A549 (cell line): ENCODE data around the gene ZNF750. TPM values are rescaled to one million over a fixed set of nuclear protein-coding genes. Genes with fewer than 3 reads are reported as not detected.

Experiments
- ATAC-seq, 2 experiments: fragments of 200-7000 bp in 1 of 2; fragments of >200 bp in 1 of 2; cut with Nextera tagmentation in 1 of 2; cut with Tn5 transposase in 1 of 2; 3 replicates each; pipeline versions ENCODE4 v1.8.0 to v1.9.1; 2018 to 2020; ENCODE audit warnings: mild to moderate bottlenecking in 1 of 2, moderate library complexity in 1 of 2
- CTCF ChIA-PET: fragments of 300-600 bp; sonication (Branson Sonifier 250); formaldehyde crosslinking; extraction: SDS; loops from one replicate; lab custom pipeline; 2021; ENCODE audit warnings: antibody characterized with exemption, inconsistent platforms; lab: Yijun Ruan, JAX
- POLR2A ChIA-PET: fragments of 350-600 bp; formaldehyde crosslinking; extraction: SDS; loops from one replicate; lab custom pipeline; 2021; ENCODE audit warnings: antibody characterized with exemption, inconsistent platforms; lab: Yijun Ruan, JAX
- DNase-seq, 2 experiments: peaks; one replicate each; pipeline versions ENCODE4 v3.0.0 to v3.0.0-alpha.2; 2011 to 2016; ENCODE audit warnings: low read depth in 1 of 2, low spot score in 1 of 2
- FAIRE-seq: peaks from 2 replicates; lab custom pipeline; 2011; peaks lifted over from hg19 to GRCh38; lab: Jason Lieb, UNC
- H3K27ac ChIP-seq, 2 experiments: fragments of >200 bp; sonication (Bioruptor Twin); formaldehyde crosslinking; 3 replicates each; pipeline ENCODE4 v1.5.1; 2016 to 2017
- H3K4me1 ChIP-seq: fragments of >200 bp; sonication (Bioruptor Twin); formaldehyde crosslinking; 3 replicates; pipeline ENCODE4 v1.6.1; 2016
- H3K4me2 ChIP-seq: fragments of >200 bp; sonication (Bioruptor Twin); formaldehyde crosslinking; 3 replicates; pipeline ENCODE4 v1.6.1; 2016
- H3K4me3 ChIP-seq: fragments of >200 bp; sonication (Bioruptor Twin); formaldehyde crosslinking; 3 replicates; pipeline ENCODE4 v1.5.1; 2016
- H3K9me3 ChIP-seq: fragments of >200 bp; sonication (Bioruptor Twin); formaldehyde crosslinking; 3 replicates; pipeline ENCODE4 v1.6.1; 2016
- CBX8 ChIP-seq: fragments of 200-600 bp; sonication (generic); IDR thresholded peaks from 2 replicates; pipeline ENCODE4 v1.6.1; 2016
- CEBPB ChIP-seq, 2 experiments: fragments of >200 bp in 1 of 2; sonication (Bioruptor Twin) in 1 of 2; formaldehyde crosslinking in 1 of 2; IDR thresholded peaks; 2 replicates each; pipeline ENCODE4 v1.6.1; 2012 to 2016
- EHMT2 ChIP-seq: fragments of 200-600 bp; sonication (generic); IDR thresholded peaks from 2 replicates; pipeline ENCODE4 v1.6.1; 2016; ENCODE audit warnings: antibody characterized with exemption, low read depth, mild to moderate bottlenecking, moderate library complexity
- FOSB ChIP-seq: fragments of 250-450 bp; sonication (Bioruptor Pico); IDR thresholded peaks from 2 replicates; pipeline ENCODE4 v1.5.0; 2020; ENCODE audit warnings: mild to moderate bottlenecking, moderate library complexity
- FOSL2 ChIP-seq, 2 experiments: fragments of 450-650 bp in 1 of 2; fragments of >200 bp in 1 of 2; sonication (Bioruptor Twin) in 1 of 2; formaldehyde crosslinking; IDR thresholded peaks; 2 replicates each; pipeline versions ENCODE4 v1.5.0 to v1.6.1; 2016 to 2020; ENCODE audit warnings: mild to moderate bottlenecking in 1 of 2, moderate library complexity in 1 of 2
- HEYL ChIP-seq: fragments of 250-450 bp; sonication (Bioruptor Pico); IDR thresholded peaks from 2 replicates; pipeline ENCODE4 v1.8.0; 2021; ENCODE audit warnings: mild to moderate bottlenecking, moderate library complexity
- HOXA7 ChIP-seq: fragments of 250-450 bp; sonication (Bioruptor Pico); IDR thresholded peaks from 2 replicates; pipeline ENCODE4 v1.5.0; 2020; ENCODE audit warnings: mild to moderate bottlenecking, moderate library complexity
- HOXB5 ChIP-seq: fragments of 250-450 bp; sonication (Bioruptor Pico); IDR thresholded peaks from 2 replicates; pipeline ENCODE4 v1.5.0; 2020; ENCODE audit warnings: mild to moderate bottlenecking, moderate library complexity
- KDM5A ChIP-seq: fragments of 200-600 bp; sonication (generic); IDR thresholded peaks from 2 replicates; pipeline ENCODE4 v1.6.1; 2016; ENCODE audit warnings: antibody characterized with exemption, mild to moderate bottlenecking
- NPAS2 ChIP-seq: fragments of 250-450 bp; sonication (Bioruptor Pico); IDR thresholded peaks from 2 replicates; pipeline ENCODE4 v1.8.0; 2022; ENCODE audit warnings: mild to moderate bottlenecking, moderate library complexity, borderline replicate concordance
- NR3C1 ChIP-seq: fragments of >200 bp; sonication (Bioruptor Twin); formaldehyde crosslinking; IDR thresholded peaks from 3 replicates; pipeline ENCODE4 v1.6.1; 2017
- POLR2AphosphoS2 ChIP-seq: conservative IDR thresholded peaks from 2 replicates; pipeline ENCODE4 v1.6.1; 2012; ENCODE audit warnings: low read length, improper control_type of control experiment, inconsistent platforms
- RFX5 ChIP-seq: fragments of 450-650 bp; IDR thresholded peaks from 2 replicates; pipeline ENCODE4 v1.7.1; 2014; ENCODE audit warnings: antibody characterized with exemption, mild to moderate bottlenecking, moderate library complexity
- SMC3 ChIP-seq: fragments of >200 bp; sonication (Bioruptor Twin); formaldehyde crosslinking; IDR thresholded peaks from 3 replicates; pipeline ENCODE4 v1.6.1; 2018; ENCODE audit warnings: inconsistent platforms
- SREBF2 ChIP-seq: fragments of 450-650 bp; IDR thresholded peaks from 2 replicates; pipeline ENCODE4 v1.6.1; 2014; ENCODE audit warnings: mild to moderate bottlenecking, moderate library complexity
- ZFP36 ChIP-seq: fragments of 450-650 bp; IDR thresholded peaks from 2 replicates; pipeline ENCODE4 v1.6.1; 2014; ENCODE audit warnings: borderline replicate concordance; ENCODE audit not compliant: partially characterized antibody
- ZSCAN20 ChIP-seq: fragments of 250-450 bp; sonication (Bioruptor Pico); IDR thresholded peaks from 2 replicates; pipeline ENCODE4 v1.8.0; 2022; ENCODE audit warnings: mild to moderate bottlenecking, moderate library complexity
- whole genome bisulfite sequencing: methylation state at CpG from one replicate; pipeline ENCODE4 v1.1.6; 2017; ENCODE audit errors: missing lambda C conversion rate; 5-methylcytosine and 5-hydroxymethylcytosine counted together
- polyA plus RNA-seq, 4 experiments: library from polyadenylated mRNA; depleted of rRNA in 3 of 4; stranded (reverse); fragments of >200 nt; fragmentation: RNase III in 1 of 4; extraction: RNeasy Plus Mini Kit Qiagen cat#74134 plus additional on column Dnase treatment in 1 of 4; gene quantifications; 2 replicates in 3 of 4; 3 replicates in 1 of 4; pipeline ENCODE4 v1.2.3, GENCODE V29; 2011 to 2017
- TF ChIP-seq, protein P1 (sequence below): fragments of 150-350 bp; IDR thresholded peaks from 2 replicates; pipeline ENCODE4 v1.6.1; 2014; ENCODE audit warnings: low read depth, mild to moderate bottlenecking, low read length
- TF ChIP-seq, protein P2 (sequence below): fragments of >200 bp; sonication (Bioruptor Twin); formaldehyde crosslinking; IDR thresholded peaks from 3 replicates; pipeline ENCODE4 v1.6.1; 2016
- TF ChIP-seq, protein P3 (sequence below): fragments of >200 bp; sonication (Bioruptor Twin); formaldehyde crosslinking; IDR thresholded peaks from 2 replicates; pipeline ENCODE4 v1.6.1; 2016

The ZNF750 gene
- polyA plus RNA-seq, 2 of the 4 experiments (the other 2 are of a cell fraction), result not detected

DNA sequence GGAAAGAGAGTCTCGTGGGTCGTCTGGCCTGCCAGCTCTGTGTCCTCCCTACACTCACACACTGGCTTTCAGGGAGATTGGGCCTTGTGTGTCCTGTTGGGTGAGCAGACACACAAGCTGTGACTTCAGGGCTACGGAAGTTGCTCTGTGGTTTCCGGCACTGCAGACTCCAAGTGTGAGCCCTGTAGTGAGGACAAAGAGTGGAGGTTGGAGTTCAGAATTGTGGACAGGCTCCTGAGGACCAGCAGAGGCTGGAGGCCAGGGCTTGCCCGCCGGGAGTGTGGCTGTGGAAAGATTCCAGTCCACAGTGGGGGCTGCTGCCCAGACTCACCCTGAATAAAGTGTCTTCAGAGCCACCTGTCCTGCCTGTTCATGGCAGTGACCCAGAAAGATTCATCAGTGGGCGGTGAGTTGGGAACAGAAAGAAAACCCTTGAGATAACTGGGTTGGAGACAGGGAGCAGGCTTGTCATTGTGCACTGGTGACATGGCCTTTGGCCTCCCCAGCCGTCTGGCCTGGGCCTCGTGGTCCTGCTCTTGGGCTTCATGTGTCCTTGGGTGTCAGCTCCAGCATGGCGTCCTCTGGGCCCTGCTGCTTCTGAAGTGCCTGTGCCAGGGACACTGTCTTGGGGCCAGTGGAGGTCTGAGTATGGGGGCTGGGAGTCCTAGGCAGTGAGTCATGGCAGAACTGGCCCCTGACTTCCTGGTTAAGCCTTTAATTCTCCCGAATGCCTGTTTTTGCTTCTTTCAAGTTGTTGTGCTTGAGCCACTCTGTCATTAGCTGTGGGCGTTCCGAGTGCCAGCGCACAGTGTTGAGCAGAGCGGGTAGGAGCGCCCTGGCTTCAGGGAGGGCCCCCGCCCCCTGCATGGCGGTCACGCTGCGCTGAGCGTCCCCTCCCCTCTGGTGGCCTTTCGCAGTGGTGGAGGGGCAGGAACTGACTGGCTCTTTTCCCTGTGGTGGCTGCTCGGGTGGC lies 19.9 kb upstream of the ZNF750 start:
- ATAC-seq, result peak; percentile 19 to 60; a peak in 3 of 6 replicates
- no peaks in the 10 kb centered on the region for H3K9me3 ChIP-seq
- FAIRE-seq, result no peak
- H3K27ac ChIP-seq, result peak overlapping the region in 1 of 2 experiments; percentile 56; a peak in 3 of 6 replicates
- POLR2A ChIA-PET, result no interaction called here
- TF ChIP-seq FOSB (CRISPR knock-in tag), result no peak
- TF ChIP-seq KDM5A, result no peak
- no peak for TF ChIP-seq FOSL2 (IDR thresholded peaks at IDR 0.05)
- TF ChIP-seq FOSL2 (CRISPR knock-in tag; IDR thresholded peaks at IDR 0.05), result 0 out of 2 replicates have a peak, but pooled peaks have one; percentile 18
- no peak for TF ChIP-seq CEBPB (IDR thresholded peaks at IDR 0.05)
- no peak for TF ChIP-seq EHMT2
- H3K4me2 ChIP-seq, result peak overlapping the region; percentile 2; the same call in 1 of the 3 replicates
- H3K4me3 ChIP-seq, result no peak overlapping the region
- DNase-seq, result peak; percentile 35 to 41
- CTCF ChIA-PET, result no interaction called here
- H3K4me1 ChIP-seq, result peaks cover 16% of the 10 kb centered on the region; the same call in 2 of the 3 replicates
- WGBS, result 88% methylated on average over 23 of the region's 23 CpGs

DNA sequence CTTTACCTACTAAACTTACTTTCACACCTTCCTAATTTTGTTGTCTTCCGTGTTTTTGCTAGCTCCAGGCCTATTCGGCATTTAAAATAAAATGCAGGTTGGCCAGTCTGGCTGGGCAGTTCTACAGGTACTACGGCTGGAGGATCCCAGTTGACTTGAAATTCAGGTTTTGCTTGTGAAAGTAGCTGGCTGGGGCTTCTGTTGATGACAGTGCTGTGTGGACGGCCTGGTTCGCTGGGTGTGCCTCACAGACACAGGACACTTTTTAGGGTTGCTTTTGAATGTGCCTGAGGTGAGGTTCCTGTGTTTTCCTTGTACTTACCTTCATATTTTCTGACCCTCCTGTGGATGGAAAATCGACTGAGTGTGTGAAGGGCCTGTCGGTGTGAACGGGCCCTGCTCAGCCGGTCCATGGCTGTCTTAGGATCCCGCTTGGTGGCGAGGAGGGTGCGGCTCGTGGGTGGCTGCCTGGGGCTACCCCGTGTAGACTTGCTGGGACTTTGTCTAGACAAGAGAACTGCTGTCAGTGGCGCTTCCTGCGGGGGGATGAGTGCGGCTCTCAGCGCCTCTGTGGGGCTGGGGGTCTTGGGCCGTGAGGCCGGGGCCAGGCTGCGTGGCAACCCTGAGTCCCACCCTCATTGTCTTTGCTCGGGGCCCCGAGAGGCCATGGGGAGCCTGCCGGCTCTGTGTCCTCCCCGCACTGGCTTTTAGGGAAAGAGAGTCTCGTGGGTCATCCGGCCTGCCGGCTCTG lies 18.7 kb upstream of the ZNF750 start:
- no peak for DNase-seq
- 94% methylated on average over 27 of the region's 28 CpGs for WGBS
- Histone ChIP-seq H3K4me2 (no peak overlapping the region), H3K27ac (no peak overlapping the region), H3K9me3 (no peaks in the 10 kb centered on the region), H3K4me1 (peaks cover 10% of the 10 kb centered on the region; the same call in 2 of the 3 replicates), H3K4me3 (no peak overlapping the region)
- FAIRE-seq, result no peak
- POLR2A ChIA-PET, result no interaction called here
- CTCF ChIA-PET, result no interaction called here
- TF ChIP-seq ZFP36 (no peak), KDM5A (no peak), RFX5 (no peak), NPAS2 (no peak), HOXB5 (no peak), SREBF2 (no peak), HEYL (CRISPR knock-in tag) (no peak), NR3C1 (no peak), CEBPB (IDR thresholded peaks at IDR 0.05) (no peak), HOXA7 (no peak), POLR2AphosphoS2 (no peak), CBX8 (no peak), ZSCAN20 (no peak), SMC3 (no peak)
- TF ChIP-seq, protein P1, sequence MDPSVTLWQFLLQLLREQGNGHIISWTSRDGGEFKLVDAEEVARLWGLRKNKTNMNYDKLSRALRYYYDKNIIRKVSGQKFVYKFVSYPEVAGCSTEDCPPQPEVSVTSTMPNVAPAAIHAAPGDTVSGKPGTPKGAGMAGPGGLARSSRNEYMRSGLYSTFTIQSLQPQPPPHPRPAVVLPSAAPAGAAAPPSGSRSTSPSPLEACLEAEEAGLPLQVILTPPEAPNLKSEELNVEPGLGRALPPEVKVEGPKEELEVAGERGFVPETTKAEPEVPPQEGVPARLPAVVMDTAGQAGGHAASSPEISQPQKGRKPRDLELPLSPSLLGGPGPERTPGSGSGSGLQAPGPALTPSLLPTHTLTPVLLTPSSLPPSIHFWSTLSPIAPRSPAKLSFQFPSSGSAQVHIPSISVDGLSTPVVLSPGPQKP, result no peak
- TF ChIP-seq, protein P2, sequence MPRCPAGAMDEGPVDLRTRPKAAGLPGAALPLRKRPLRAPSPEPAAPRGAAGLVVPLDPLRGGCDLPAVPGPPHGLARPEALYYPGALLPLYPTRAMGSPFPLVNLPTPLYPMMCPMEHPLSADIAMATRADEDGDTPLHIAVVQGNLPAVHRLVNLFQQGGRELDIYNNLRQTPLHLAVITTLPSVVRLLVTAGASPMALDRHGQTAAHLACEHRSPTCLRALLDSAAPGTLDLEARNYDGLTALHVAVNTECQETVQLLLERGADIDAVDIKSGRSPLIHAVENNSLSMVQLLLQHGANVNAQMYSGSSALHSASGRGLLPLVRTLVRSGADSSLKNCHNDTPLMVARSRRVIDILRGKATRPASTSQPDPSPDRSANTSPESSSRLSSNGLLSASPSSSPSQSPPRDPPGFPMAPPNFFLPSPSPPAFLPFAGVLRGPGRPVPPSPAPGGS, result no peak
- TF ChIP-seq, protein P3, sequence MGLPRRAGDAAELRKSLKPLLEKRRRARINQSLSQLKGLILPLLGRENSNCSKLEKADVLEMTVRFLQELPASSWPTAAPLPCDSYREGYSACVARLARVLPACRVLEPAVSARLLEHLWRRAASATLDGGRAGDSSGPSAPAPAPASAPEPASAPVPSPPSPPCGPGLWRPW, result no peak
- ATAC-seq, result no peak
